ENCODE results near the gene MMP28. TPM values are rescaled to one million over a fixed set of nuclear protein-coding genes. Genes with fewer than 3 reads are reported as not detected.

Gene MMP28
- total RNA-seq, 1 experiment from 2014 or later = 2.4 TPM

DNA sequence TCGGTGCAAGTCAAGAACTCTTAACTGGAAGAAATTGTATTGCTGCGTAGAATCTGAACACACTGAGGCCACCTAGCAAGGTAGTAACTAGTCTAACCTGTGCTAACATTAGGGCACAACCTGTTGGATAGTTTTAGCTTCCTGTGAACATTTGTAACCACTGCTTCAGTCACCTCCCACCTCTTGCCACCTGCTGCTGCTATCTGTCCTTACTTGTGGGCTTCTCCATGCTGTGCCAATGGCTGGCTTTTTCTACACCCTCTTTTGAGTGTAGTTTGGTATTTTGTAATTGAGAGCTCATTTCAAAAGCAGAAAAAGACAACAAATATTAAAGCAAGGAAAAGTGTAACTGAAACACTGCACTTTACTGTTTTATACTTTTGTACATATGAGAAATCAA, 71.7 kb downstream of the MMP28 start:
- ATAC-seq (no peak), DNase-seq (no peak)
- TF ChIP-seq EZH2phosphoT487 (IDR thresholded peaks at IDR 0.05; ENCODE audit: borderline replicate concordance, low read length) (no peak), EZH2 (IDR thresholded peaks at IDR 0.05; ENCODE audit: low read length, unreplicated experiment) (no peak)
- TF ChIP-seq, protein P1, sequence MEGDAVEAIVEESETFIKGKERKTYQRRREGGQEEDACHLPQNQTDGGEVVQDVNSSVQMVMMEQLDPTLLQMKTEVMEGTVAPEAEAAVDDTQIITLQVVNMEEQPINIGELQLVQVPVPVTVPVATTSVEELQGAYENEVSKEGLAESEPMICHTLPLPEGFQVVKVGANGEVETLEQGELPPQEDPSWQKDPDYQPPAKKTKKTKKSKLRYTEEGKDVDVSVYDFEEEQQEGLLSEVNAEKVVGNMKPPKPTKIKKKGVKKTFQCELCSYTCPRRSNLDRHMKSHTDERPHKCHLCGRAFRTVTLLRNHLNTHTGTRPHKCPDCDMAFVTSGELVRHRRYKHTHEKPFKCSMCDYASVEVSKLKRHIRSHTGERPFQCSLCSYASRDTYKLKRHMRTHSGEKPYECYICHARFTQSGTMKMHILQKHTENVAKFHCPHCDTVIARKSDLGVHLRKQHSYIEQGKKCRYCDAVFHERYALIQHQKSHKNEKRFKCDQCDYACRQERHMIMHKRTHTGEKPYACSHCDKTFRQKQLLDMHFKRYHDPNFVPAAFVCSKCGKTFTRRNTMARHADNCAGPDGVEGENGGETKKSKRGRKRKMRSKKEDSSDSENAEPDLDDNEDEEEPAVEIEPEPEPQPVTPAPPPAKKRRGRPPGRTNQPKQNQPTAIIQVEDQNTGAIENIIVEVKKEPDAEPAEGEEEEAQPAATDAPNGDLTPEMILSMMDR (conservative IDR thresholded peaks at IDR 0.05; ENCODE audit: low read depth, low read length) = no peak
- no peaks in the 10 kb centered on the region for H3K9me3 ChIP-seq (ENCODE audit: low read length)
- no peaks in the 10 kb centered on the region for H3K79me2 ChIP-seq (ENCODE audit: low read length)
- ChIA-PET POLR2A (ENCODE audit: unreplicated experiment) (no interaction called here), CTCF (no interaction called here)
- no peaks in the 10 kb centered on the region for H3K27me3 ChIP-seq (ENCODE audit: low read length)
- H3K4me3 ChIP-seq (ENCODE audit: low read length) = no peak overlapping the region
- H4K20me1 ChIP-seq (ENCODE audit: low read length) = no peaks in the 10 kb centered on the region
- no peak overlapping the region for H2AFZ ChIP-seq (ENCODE audit: low read length)
- H3K36me3 ChIP-seq (ENCODE audit: low read depth, low read length) = peaks cover 27% of the 10 kb centered on the region
- H3K9ac ChIP-seq (ENCODE audit: low read length) = no peak overlapping the region
- H3K27ac ChIP-seq (ENCODE audit: low read length) = no peak overlapping the region
- intact Hi-C loops (cut with micrococcal nuclease) = no loop called here
- no peaks in the 10 kb centered on the region for H3K9me2 ChIP-seq (replicated peaks; ENCODE audit: low read length)
- no peaks in the 10 kb centered on the region for H3K4me1 ChIP-seq (ENCODE audit: insufficient read depth, low read length)
- no peaks in the 10 kb centered on the region for H3F3A ChIP-seq (ENCODE audit: low read length, unreplicated experiment)
- no TSS peak for BruUV-seq (replicated peaks)
- H3K4me2 ChIP-seq (ENCODE audit: low read length) = no peak overlapping the region

GRCh38 chr17:35717475-35717874, 78.0 kb downstream of the MMP28 start:
- Histone ChIP-seq H3K36me3 (ENCODE audit: low read depth, low read length) (peaks cover 23% of the 10 kb centered on the region; the same call in 1 of the 2 replicates), H3K27me3 (ENCODE audit: low read length) (no peaks in the 10 kb centered on the region), H4K20me1 (ENCODE audit: low read length) (no peaks in the 10 kb centered on the region), H3K79me2 (ENCODE audit: low read length) (no peaks in the 10 kb centered on the region), H3K4me1 (ENCODE audit: insufficient read depth, low read length) (no peaks in the 10 kb centered on the region), H3K9ac (ENCODE audit: low read length) (no peak overlapping the region), H3F3A (ENCODE audit: low read length, unreplicated experiment) (no peaks in the 10 kb centered on the region), H2AFZ (ENCODE audit: low read length) (no peak overlapping the region), H3K4me3 (ENCODE audit: low read length) (no peak overlapping the region), H3K4me2 (ENCODE audit: low read length) (no peak overlapping the region), H3K9me3 (ENCODE audit: low read length) (no peaks in the 10 kb centered on the region), H3K9me2 (replicated peaks; ENCODE audit: low read length) (no peaks in the 10 kb centered on the region), H3K27ac (ENCODE audit: low read length) (no peak overlapping the region)
- no peak for ATAC-seq
- CTCF ChIA-PET = no interaction called here
- POLR2A ChIA-PET (ENCODE audit: unreplicated experiment) = no interaction called here
- TF ChIP-seq, protein P1 (conservative IDR thresholded peaks at IDR 0.05; ENCODE audit: low read depth, low read length) = no peak
- TF ChIP-seq EZH2 (IDR thresholded peaks at IDR 0.05; ENCODE audit: low read length, unreplicated experiment) = no peak
- intact Hi-C loops (cut with micrococcal nuclease) = no loop called here
- no TSS peak for BruUV-seq (replicated peaks)
- no peak for DNase-seq

DNA sequence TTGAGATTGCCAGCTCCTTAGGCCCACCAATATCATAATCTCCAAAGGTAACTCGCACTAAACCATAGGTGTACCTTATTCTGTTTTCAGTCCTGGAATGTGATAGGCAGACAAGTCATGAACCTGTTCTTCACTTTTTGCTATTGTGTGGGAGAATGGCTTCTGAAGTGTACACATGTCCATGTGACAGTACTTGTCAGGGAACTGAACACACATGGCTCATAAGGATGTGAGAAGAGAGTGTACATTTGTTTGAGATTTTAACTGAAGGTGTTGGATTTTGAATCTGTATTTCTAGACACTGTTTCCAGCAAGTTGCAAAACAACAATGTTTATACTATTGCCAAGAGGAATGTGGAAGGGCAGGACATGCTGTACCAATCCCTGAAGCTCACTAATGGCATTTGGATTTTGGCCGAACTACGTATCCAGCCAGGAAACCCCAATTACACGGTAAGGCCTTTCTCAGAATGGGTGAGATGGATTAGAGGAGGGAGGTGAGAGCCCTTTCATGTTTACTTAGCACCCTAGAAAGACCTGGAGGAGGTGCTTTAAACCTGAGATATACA, 78.5 kb downstream of the MMP28 start:
- H4K20me1 ChIP-seq (ENCODE audit: low read length) = no peaks in the 10 kb centered on the region
- H3K27me3 ChIP-seq (ENCODE audit: low read length) = no peaks in the 10 kb centered on the region
- CTCF ChIA-PET = no interaction called here
- no peaks in the 10 kb centered on the region for H3K79me2 ChIP-seq (ENCODE audit: low read length)
- no peak overlapping the region for H3K4me2 ChIP-seq (ENCODE audit: low read length)
- no peak overlapping the region for H3K4me3 ChIP-seq (ENCODE audit: low read length)
- no TSS peak for BruUV-seq (replicated peaks)
- POLR2A ChIA-PET (ENCODE audit: unreplicated experiment) = no interaction called here
- no peak for DNase-seq
- intact Hi-C loops (cut with micrococcal nuclease) = no loop called here
- ATAC-seq = no peak
- no peak for TF ChIP-seq EZH2phosphoT487 (IDR thresholded peaks at IDR 0.05; ENCODE audit: borderline replicate concordance, low read length)
- TF ChIP-seq, protein P1 (conservative IDR thresholded peaks at IDR 0.05; ENCODE audit: low read depth, low read length) = no peak
- H3K27ac ChIP-seq (ENCODE audit: low read length) = no peak overlapping the region
- no peaks in the 10 kb centered on the region for H3K9me2 ChIP-seq (replicated peaks; ENCODE audit: low read length)
- H2AFZ ChIP-seq (ENCODE audit: low read length) = no peak overlapping the region
- no peak overlapping the region for H3K9ac ChIP-seq (ENCODE audit: low read length)
- no peaks in the 10 kb centered on the region for H3K9me3 ChIP-seq (ENCODE audit: low read length)
- H3F3A ChIP-seq (ENCODE audit: low read length, unreplicated experiment) = no peaks in the 10 kb centered on the region
- H3K36me3 ChIP-seq (ENCODE audit: low read depth, low read length) = peaks cover 23% of the 10 kb centered on the region; the same call in 1 of the 2 replicates
- no peaks in the 10 kb centered on the region for H3K4me1 ChIP-seq (ENCODE audit: insufficient read depth, low read length)

Measured in PC-3 (cell line).